HL-60 (cell line): ENCODE measurements around the gene ANKS4B.

ENCODE experiments used
- GABPA ChIP-seq: IDR thresholded peaks from 2 replicates; pipeline ENCODE4 v1.6.1; 2012; ENCODE audit warnings: low read depth
- POLR2AphosphoS5 ChIP-seq: IDR thresholded peaks from 2 replicates; pipeline ENCODE4 v1.6.1; 2012; ENCODE audit warnings: low read depth
- SPI1 ChIP-seq: IDR thresholded peaks from 2 replicates; pipeline ENCODE4 v1.6.1; 2012; ENCODE audit warnings: low read depth, mild to moderate bottlenecking, borderline replicate concordance
- TF ChIP-seq, protein P1 (sequence below): IDR thresholded peaks from one replicate; pipeline ENCODE4 v1.5.1; 2011; ENCODE audit warnings: low read length, control low read depth, inconsistent platforms; ENCODE audit not compliant: insufficient read depth
- TF ChIP-seq, protein P2 (sequence below): IDR thresholded peaks from 2 replicates; pipeline ENCODE4 v1.6.1; 2012; ENCODE audit warnings: low read depth; ENCODE audit not compliant: insufficient replicate concordance

DNA sequence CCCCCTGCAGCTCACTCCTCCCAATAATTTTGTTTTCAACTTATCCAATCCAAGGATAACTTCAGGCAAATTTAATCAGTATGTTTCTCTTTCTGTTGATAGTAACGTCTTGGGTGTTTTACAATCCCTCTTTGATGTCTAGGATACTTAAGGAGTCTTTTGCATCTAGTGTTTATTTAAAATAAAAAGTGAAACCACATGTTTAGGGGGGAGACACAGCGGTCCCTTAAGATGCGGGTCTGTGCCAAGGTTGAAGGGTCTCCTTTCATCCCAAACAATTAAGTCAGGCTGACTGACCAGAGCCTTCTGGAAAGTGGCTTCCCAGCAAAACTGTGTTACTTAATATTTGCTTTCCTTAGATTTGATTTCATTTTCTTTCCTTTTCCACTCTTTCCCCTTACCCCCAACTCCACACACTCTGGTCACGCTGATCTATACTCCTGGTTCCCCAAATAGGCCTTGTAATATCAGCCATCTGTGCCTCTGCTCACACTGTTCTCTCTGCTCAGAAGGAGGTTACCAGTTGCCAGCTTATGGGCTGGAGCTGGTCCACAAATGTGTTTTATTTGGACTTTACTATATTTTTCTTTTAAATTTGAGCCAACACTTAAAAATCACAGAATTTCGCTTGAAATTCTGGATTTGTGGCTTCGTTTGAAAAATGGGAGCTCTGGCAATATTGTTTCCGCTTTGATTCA lies 11.2 kb downstream of the ANKS4B start:
- TF ChIP-seq POLR2AphosphoS5 (no peak), GABPA (no peak), SPI1 (no peak)
- TF ChIP-seq, protein P1, sequence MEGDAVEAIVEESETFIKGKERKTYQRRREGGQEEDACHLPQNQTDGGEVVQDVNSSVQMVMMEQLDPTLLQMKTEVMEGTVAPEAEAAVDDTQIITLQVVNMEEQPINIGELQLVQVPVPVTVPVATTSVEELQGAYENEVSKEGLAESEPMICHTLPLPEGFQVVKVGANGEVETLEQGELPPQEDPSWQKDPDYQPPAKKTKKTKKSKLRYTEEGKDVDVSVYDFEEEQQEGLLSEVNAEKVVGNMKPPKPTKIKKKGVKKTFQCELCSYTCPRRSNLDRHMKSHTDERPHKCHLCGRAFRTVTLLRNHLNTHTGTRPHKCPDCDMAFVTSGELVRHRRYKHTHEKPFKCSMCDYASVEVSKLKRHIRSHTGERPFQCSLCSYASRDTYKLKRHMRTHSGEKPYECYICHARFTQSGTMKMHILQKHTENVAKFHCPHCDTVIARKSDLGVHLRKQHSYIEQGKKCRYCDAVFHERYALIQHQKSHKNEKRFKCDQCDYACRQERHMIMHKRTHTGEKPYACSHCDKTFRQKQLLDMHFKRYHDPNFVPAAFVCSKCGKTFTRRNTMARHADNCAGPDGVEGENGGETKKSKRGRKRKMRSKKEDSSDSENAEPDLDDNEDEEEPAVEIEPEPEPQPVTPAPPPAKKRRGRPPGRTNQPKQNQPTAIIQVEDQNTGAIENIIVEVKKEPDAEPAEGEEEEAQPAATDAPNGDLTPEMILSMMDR, result no peak
- TF ChIP-seq, protein P2, sequence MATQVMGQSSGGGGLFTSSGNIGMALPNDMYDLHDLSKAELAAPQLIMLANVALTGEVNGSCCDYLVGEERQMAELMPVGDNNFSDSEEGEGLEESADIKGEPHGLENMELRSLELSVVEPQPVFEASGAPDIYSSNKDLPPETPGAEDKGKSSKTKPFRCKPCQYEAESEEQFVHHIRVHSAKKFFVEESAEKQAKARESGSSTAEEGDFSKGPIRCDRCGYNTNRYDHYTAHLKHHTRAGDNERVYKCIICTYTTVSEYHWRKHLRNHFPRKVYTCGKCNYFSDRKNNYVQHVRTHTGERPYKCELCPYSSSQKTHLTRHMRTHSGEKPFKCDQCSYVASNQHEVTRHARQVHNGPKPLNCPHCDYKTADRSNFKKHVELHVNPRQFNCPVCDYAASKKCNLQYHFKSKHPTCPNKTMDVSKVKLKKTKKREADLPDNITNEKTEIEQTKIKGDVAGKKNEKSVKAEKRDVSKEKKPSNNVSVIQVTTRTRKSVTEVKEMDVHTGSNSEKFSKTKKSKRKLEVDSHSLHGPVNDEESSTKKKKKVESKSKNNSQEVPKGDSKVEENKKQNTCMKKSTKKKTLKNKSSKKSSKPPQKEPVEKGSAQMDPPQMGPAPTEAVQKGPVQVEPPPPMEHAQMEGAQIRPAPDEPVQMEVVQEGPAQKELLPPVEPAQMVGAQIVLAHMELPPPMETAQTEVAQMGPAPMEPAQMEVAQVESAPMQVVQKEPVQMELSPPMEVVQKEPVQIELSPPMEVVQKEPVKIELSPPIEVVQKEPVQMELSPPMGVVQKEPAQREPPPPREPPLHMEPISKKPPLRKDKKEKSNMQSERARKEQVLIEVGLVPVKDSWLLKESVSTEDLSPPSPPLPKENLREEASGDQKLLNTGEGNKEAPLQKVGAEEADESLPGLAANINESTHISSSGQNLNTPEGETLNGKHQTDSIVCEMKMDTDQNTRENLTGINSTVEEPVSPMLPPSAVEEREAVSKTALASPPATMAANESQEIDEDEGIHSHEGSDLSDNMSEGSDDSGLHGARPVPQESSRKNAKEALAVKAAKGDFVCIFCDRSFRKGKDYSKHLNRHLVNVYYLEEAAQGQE, result no peak
